Upper lobe of left lung (tissue), 6 donors: ENCODE measurements around the gene GRIK4. TPM values are rescaled to one million over a fixed set of nuclear protein-coding genes. Genes with fewer than 3 reads are reported as not detected.

Source experiments
- ATAC-seq, 2 donors: fragments of 200-7000 bp; cut with Tn5 transposase; one replicate each; pipeline ENCODE4 v1.9.1; 2022; ENCODE audit warnings: mild to moderate bottlenecking in 2 of 2, moderate library complexity in 2 of 2; ENCODE audit not compliant: low FRiP score in 2 of 2
- DNase-seq, 2 donors: peaks; one replicate each; pipeline ENCODE4 v3.0.0-alpha.2; 2019 to 2020
- H3K27ac ChIP-seq, 4 donors: fragments of 200-600 bp; sonication (generic); one replicate each; pipeline ENCODE4 v1.5.1; 2016 to 2019
- H3K27me3 ChIP-seq, 4 donors: fragments of 200-600 bp; sonication (generic); one replicate each; pipeline ENCODE4 v1.5.1; 2017 to 2019
- H3K36me3 ChIP-seq, 4 donors: fragments of 200-600 bp; sonication (generic); one replicate each; pipeline ENCODE4 v1.5.1; 2016 to 2019
- H3K4me1 ChIP-seq, 4 donors: fragments of 200-600 bp; sonication (generic); one replicate each; pipeline ENCODE4 v1.5.1; 2018 to 2019
- H3K4me3 ChIP-seq, 4 donors: fragments of 200-600 bp; sonication (generic); one replicate each; pipeline ENCODE4 v1.5.1; 2017 to 2019; ENCODE audit warnings: mild to moderate bottlenecking in 2 of 4, moderate library complexity in 1 of 4
- H3K9me3 ChIP-seq, 4 donors: fragments of 200-600 bp; sonication (generic); one replicate each; pipeline ENCODE4 v1.5.1; 2018 to 2019
- CTCF ChIP-seq, 6 experiments: fragments of 450-650 bp in 4 of 6; fragments of 200-600 bp in 2 of 6; sonication (generic) in 2 of 6; IDR thresholded peaks; one replicate each; pipeline ENCODE4 v1.5.1; 2016 to 2019; ENCODE audit warnings: antibody characterized with exemption in 6 of 6
- EP300 ChIP-seq, 4 donors: sonication (generic); formaldehyde crosslinking; IDR thresholded peaks; one replicate each; pipeline ENCODE4 v1.5.1; 2017; ENCODE audit warnings: antibody characterized with exemption in 4 of 4, control low read depth in 2 of 4
- POLR2A ChIP-seq, 4 donors: fragments of 450-650 bp; IDR thresholded peaks; one replicate each; pipeline ENCODE4 v1.5.1; 2016 to 2017; ENCODE audit warnings: antibody characterized with exemption in 4 of 4, mild to moderate bottlenecking in 2 of 4
- POLR2AphosphoS5 ChIP-seq, 2 donors: sonication (generic); formaldehyde crosslinking; IDR thresholded peaks; one replicate each; pipeline ENCODE4 v1.5.1; 2017; ENCODE audit warnings: antibody characterized with exemption in 2 of 2
- WGBS, 2 donors: methylation state at CpG; one replicate each; pipeline ENCODE4 v1.1.5; 2017 to 2018; 5-methylcytosine and 5-hydroxymethylcytosine counted together
- total RNA-seq, 6 donors: library from RNA; depleted of rRNA in 4 of 6; stranded (reverse); fragments of >200 nt in 4 of 6; gene quantifications; one replicate each; pipeline versions ENCODE4 v1.1.0 to v1.2.1, GENCODE V29; 2016 to 2021
- donor health status: DM: no; HTN: no; CAD: no; lungs with moderate emphysema.
- donor health status: DM: no; HTN: yes; CAD: no; lungs with severe emphysema.

Gene GRIK4
- total RNA-seq, 6 donors from 2014 or later, result 0.30 to 8.4 (median 0.78) TPM

- Histone ChIP-seq H3K27ac (no peak overlapping the region), H3K4me1 (no peaks in the 10 kb centered on the region), H3K4me3 (no peak overlapping the region), H3K9me3 (no peaks in the 10 kb centered on the region), H3K27me3 (no peaks in the 10 kb centered on the region), H3K36me3 (no peaks in the 10 kb centered on the region)
- 67 to 69% methylated on average over 4 of the region's 4 CpGs for WGBS, 2 donors
- DNase-seq (no peak), ATAC-seq (no peak)
- TF ChIP-seq POLR2A (IDR thresholded peaks at IDR 0.05) (no peak), POLR2AphosphoS5 (IDR thresholded peaks at IDR 0.05) (no peak), EP300 (IDR thresholded peaks at IDR 0.05) (no peak), CTCF (IDR thresholded peaks at IDR 0.05) (no peak)
These were observed 403.1 kb downstream of the GRIK4 start for GRCh38 chr11:120914601-120915000.

- no peaks in the 10 kb centered on the region for H3K4me1 ChIP-seq
- no peaks in the 10 kb centered on the region for H3K9me3 ChIP-seq
- no peaks in the 10 kb centered on the region for H3K36me3 ChIP-seq
- no peak for DNase-seq
- ATAC-seq, result no peak
- no peaks in the 10 kb centered on the region for H3K27me3 ChIP-seq
- H3K4me3 ChIP-seq, result no peak overlapping the region
- WGBS, 2 donors, result 78 to 87% methylated on average over 6 of the region's 6 CpGs
- H3K27ac ChIP-seq, result no peak overlapping the region
- TF ChIP-seq EP300 (IDR thresholded peaks at IDR 0.05) (no peak), POLR2AphosphoS5 (IDR thresholded peaks at IDR 0.05) (no peak), CTCF (IDR thresholded peaks at IDR 0.05) (no peak), POLR2A (IDR thresholded peaks at IDR 0.05) (no peak)
These were observed 406.2 kb downstream of the GRIK4 start for GRCh38 chr11:120917559-120918239.

- Histone ChIP-seq H3K27me3 (no peaks in the 10 kb centered on the region), H3K36me3 (no peaks in the 10 kb centered on the region), H3K4me3 (no peak overlapping the region), H3K9me3 (no peaks in the 10 kb centered on the region), H3K4me1 (no peaks in the 10 kb centered on the region), H3K27ac (no peak overlapping the region)
- no peak for DNase-seq
- 58 to 65% methylated on average over 3 of the region's 3 CpGs for WGBS, 2 donors
- TF ChIP-seq POLR2AphosphoS5 (IDR thresholded peaks at IDR 0.05) (no peak), POLR2A (IDR thresholded peaks at IDR 0.05) (no peak), CTCF (IDR thresholded peaks at IDR 0.05) (no peak), EP300 (IDR thresholded peaks at IDR 0.05) (no peak)
- ATAC-seq, result no peak
These were observed 406.7 kb downstream of the GRIK4 start for GRCh38 chr11:120918257-120918656.

GRCh38 chr11:120919045-120919444 lies 407.5 kb downstream of the GRIK4 start:
- no peak for ATAC-seq
- no peaks in the 10 kb centered on the region for H3K27me3 ChIP-seq
- DNase-seq, result no peak
- no peaks in the 10 kb centered on the region for H3K9me3 ChIP-seq
- H3K36me3 ChIP-seq, result no peaks in the 10 kb centered on the region
- H3K4me3 ChIP-seq, result no peak overlapping the region
- WGBS, 2 donors, result 70 to 75% methylated on average over 7 of the region's 7 CpGs
- TF ChIP-seq POLR2A (IDR thresholded peaks at IDR 0.05) (no peak), EP300 (IDR thresholded peaks at IDR 0.05) (no peak), POLR2AphosphoS5 (IDR thresholded peaks at IDR 0.05) (no peak), CTCF (IDR thresholded peaks at IDR 0.05) (no peak)
- no peaks in the 10 kb centered on the region for H3K4me1 ChIP-seq
- H3K27ac ChIP-seq, result no peak overlapping the region

GRCh38 chr11:120919566-120919965 lies 408.0 kb downstream of the GRIK4 start:
- ATAC-seq (no peak), DNase-seq (no peak)
- TF ChIP-seq POLR2AphosphoS5 (IDR thresholded peaks at IDR 0.05), result no peak
- no peak for TF ChIP-seq POLR2A (IDR thresholded peaks at IDR 0.05)
- TF ChIP-seq CTCF (IDR thresholded peaks at IDR 0.05), result no peak
- TF ChIP-seq EP300 (IDR thresholded peaks at IDR 0.05), result no peak
- Histone ChIP-seq H3K9me3 (no peaks in the 10 kb centered on the region), H3K4me3 (no peak overlapping the region), H3K36me3 (no peaks in the 10 kb centered on the region), H3K4me1 (no peaks in the 10 kb centered on the region), H3K27ac (no peak overlapping the region), H3K27me3 (no peaks in the 10 kb centered on the region)
- 69 to 81% methylated on average over 5 of the region's 5 CpGs for WGBS, 2 donors
